ENCODE measurements around the gene KIF6. TPM values are rescaled to one million over a fixed set of nuclear protein-coding genes. Genes with fewer than 3 reads are reported as not detected.
"Not testable (repeated sequence)": the region's sequence is repeated elsewhere in the genome, so short reads cannot be mapped to it uniquely, and the experiment has no call there.

Gene KIF6
- total RNA-seq (2014; rRNA removed; shearing (Covaris generic)) = 0.49 and 2.7 TPM in 2 replicates

GRCh38 chr6:39724787-39725631 lies at the start of gene KIF6:
KIF6 (minus strand) TSS chr6:39725408; CDS start chr6:39725310, 98 bp downstream.
- peak; percentile 92 for DNase-seq (ENCODE audit: low read depth)

- DNase-seq (ENCODE audit: low read depth) = no peak
Measured at GRCh38 chr6:39773782-39774181, 48.6 kb upstream of the KIF6 start.

- DNase-seq (ENCODE audit: low read depth) = peak; percentile 71
Measured at GRCh38 chr6:39772559-39773273, 47.5 kb upstream of the KIF6 start.

- no peak for DNase-seq (ENCODE audit: low read depth)
Measured at GRCh38 chr6:39770446-39770845, 45.2 kb upstream of the KIF6 start.

GRCh38 chr6:39769012-39769411 lies 43.8 kb upstream of the KIF6 start:
- no peak for DNase-seq (ENCODE audit: low read depth)

GRCh38 chr6:39765508-39766065 lies 40.4 kb upstream of the KIF6 start:
- DNase-seq (ENCODE audit: low read depth) = no peak

- DNase-seq (ENCODE audit: low read depth) = no peak
Measured at GRCh38 chr6:39760226-39760952, 35.2 kb upstream of the KIF6 start.

GRCh38 chr6:39758905-39759605 lies 33.8 kb upstream of the KIF6 start:
- DNase-seq (ENCODE audit: low read depth) = peak; percentile 19

GRCh38 chr6:39756582-39756981 lies 31.4 kb upstream of the KIF6 start:
- no peak for DNase-seq (ENCODE audit: low read depth)

- DNase-seq (ENCODE audit: low read depth) = peak; percentile 25
Measured at GRCh38 chr6:39755231-39755630, 30.0 kb upstream of the KIF6 start.

- no peak for DNase-seq (ENCODE audit: low read depth)
Measured at GRCh38 chr6:39754514-39755115, 29.4 kb upstream of the KIF6 start.

- no peak for DNase-seq (ENCODE audit: low read depth)
Measured at GRCh38 chr6:39753725-39754045, 28.5 kb upstream of the KIF6 start.

- DNase-seq (ENCODE audit: low read depth) = no peak
Measured at GRCh38 chr6:39752835-39753724, 27.9 kb upstream of the KIF6 start.

- DNase-seq (ENCODE audit: low read depth) = no peak
Measured at GRCh38 chr6:39746795-39747194, 21.6 kb upstream of the KIF6 start.

GRCh38 chr6:39733704-39734103 lies 8.5 kb upstream of the KIF6 start:
- DNase-seq (ENCODE audit: low read depth) = no peak

- DNase-seq (ENCODE audit: low read depth) = no peak
Measured at GRCh38 chr6:39731565-39731964, 6.4 kb upstream of the KIF6 start.

GRCh38 chr6:39729945-39730344 lies 4.7 kb upstream of the KIF6 start:
- no peak for DNase-seq (ENCODE audit: low read depth)

GRCh38 chr6:39725632-39725997 lies 407 bp upstream of the KIF6 start:
- DNase-seq (ENCODE audit: low read depth) = no peak

- DNase-seq (ENCODE audit: low read depth) = not testable (repeated sequence)
Measured at GRCh38 chr6:39723350-39723749, 1.9 kb downstream of the KIF6 start.

GRCh38 chr6:39714802-39715201 lies 10.4 kb downstream of the KIF6 start:
- DNase-seq (ENCODE audit: low read depth) = no peak
